Panc1 (cell line): Measurements from ENCODE around the gene PRRC1.

ENCODE experiments used
- CTCF ChIP-seq: fragments of 450-650 bp; IDR thresholded peaks from 2 replicates; pipeline ENCODE4 v1.5.1; 2017; ENCODE audit warnings: mild to moderate bottlenecking
- POLR2AphosphoS5 ChIP-seq: IDR thresholded peaks from 2 replicates; pipeline ENCODE4 v1.6.1; 2012; ENCODE audit warnings: mild to moderate bottlenecking, low read depth, low read length, moderate library complexity
- SIN3A ChIP-seq: IDR thresholded peaks from 2 replicates; pipeline ENCODE4 v1.6.1; 2012; ENCODE audit warnings: low read depth, mild to moderate bottlenecking, low read length, moderate library complexity, borderline replicate concordance; ENCODE audit not compliant: insufficient read depth
- TCF7L2 ChIP-seq: IDR thresholded peaks from 2 replicates; pipeline ENCODE4 v1.6.1; 2011; ENCODE audit warnings: mild to moderate bottlenecking, low read depth, low read length, inconsistent platforms
- TF ChIP-seq, protein P1 (sequence below), 2 experiments: IDR thresholded peaks; 2 replicates each; pipeline ENCODE4 v1.6.1; 2011 to 2012; ENCODE audit warnings: low read depth in 2 of 2, control low read depth in 1 of 2, low read length in 1 of 2, mild to moderate bottlenecking in 1 of 2, moderate library complexity in 1 of 2; ENCODE audit not compliant: insufficient read depth in 1 of 2

- no peak for TF ChIP-seq CTCF
- TF ChIP-seq, protein P1, sequence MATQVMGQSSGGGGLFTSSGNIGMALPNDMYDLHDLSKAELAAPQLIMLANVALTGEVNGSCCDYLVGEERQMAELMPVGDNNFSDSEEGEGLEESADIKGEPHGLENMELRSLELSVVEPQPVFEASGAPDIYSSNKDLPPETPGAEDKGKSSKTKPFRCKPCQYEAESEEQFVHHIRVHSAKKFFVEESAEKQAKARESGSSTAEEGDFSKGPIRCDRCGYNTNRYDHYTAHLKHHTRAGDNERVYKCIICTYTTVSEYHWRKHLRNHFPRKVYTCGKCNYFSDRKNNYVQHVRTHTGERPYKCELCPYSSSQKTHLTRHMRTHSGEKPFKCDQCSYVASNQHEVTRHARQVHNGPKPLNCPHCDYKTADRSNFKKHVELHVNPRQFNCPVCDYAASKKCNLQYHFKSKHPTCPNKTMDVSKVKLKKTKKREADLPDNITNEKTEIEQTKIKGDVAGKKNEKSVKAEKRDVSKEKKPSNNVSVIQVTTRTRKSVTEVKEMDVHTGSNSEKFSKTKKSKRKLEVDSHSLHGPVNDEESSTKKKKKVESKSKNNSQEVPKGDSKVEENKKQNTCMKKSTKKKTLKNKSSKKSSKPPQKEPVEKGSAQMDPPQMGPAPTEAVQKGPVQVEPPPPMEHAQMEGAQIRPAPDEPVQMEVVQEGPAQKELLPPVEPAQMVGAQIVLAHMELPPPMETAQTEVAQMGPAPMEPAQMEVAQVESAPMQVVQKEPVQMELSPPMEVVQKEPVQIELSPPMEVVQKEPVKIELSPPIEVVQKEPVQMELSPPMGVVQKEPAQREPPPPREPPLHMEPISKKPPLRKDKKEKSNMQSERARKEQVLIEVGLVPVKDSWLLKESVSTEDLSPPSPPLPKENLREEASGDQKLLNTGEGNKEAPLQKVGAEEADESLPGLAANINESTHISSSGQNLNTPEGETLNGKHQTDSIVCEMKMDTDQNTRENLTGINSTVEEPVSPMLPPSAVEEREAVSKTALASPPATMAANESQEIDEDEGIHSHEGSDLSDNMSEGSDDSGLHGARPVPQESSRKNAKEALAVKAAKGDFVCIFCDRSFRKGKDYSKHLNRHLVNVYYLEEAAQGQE (IDR thresholded peaks at IDR 0.05; ENCODE audit: insufficient read depth in 1 of 2, low read depth in 2 of 2, low read length in 1 of 2), result no peak
- TF ChIP-seq POLR2AphosphoS5, result no peak
- TF ChIP-seq SIN3A, result no peak
- no peak for TF ChIP-seq TCF7L2
These were observed 85.7 kb downstream of the PRRC1 start for GRCh38 chr5:127602896-127603844.
